Stomach (tissue), 4 donors: Measurements from ENCODE around the gene CCDC184.

Source experiments
- EP300 ChIP-seq: sonication (generic); formaldehyde crosslinking; IDR thresholded peaks from one replicate; pipeline ENCODE4 v1.6.1; 2017; ENCODE audit warnings: antibody characterized with exemption
- POLR2A ChIP-seq, 4 donors: fragments of 450-650 bp; IDR thresholded peaks; one replicate each; pipeline ENCODE4 v1.6.1; 2016; ENCODE audit warnings: antibody characterized with exemption in 4 of 4, control low read depth in 2 of 4, mild to moderate bottlenecking in 1 of 4, moderate library complexity in 1 of 4
- POLR2AphosphoS5 ChIP-seq, 3 donors: sonication (generic); formaldehyde crosslinking; IDR thresholded peaks; one replicate each; pipeline ENCODE4 v1.6.1; 2016; ENCODE audit warnings: antibody characterized with exemption in 3 of 3
- TF ChIP-seq, protein P1 (sequence below), 7 experiments: fragments of 450-650 bp in 4 of 7; fragments of 200-600 bp in 3 of 7; sonication (generic) in 3 of 7; IDR thresholded peaks; one replicate each; pipeline ENCODE4 v1.5.1; 2016 to 2019; ENCODE audit warnings: antibody characterized with exemption in 7 of 7, control low read depth in 2 of 7, mild to moderate bottlenecking in 1 of 7

DNA sequence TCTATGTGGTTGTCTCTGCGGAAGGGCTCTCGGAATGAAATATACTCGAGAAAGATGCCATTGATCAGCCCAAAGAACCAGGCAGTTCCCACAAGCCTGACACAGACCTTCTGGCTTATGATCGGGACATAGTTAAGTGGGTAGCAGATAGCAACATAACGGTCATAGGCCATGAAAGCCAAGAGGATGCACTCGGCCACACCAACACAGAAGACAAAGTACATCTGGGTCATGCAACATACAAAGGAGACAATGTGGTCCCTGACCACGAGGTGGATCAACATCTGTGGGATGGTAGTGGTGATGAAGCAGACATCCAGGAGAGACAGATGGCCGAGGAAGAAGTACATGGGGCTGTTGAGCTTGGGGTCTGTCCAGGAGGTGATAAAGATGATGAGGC lies 19.3 kb downstream of the CCDC184 start:
- TF ChIP-seq, protein P1, sequence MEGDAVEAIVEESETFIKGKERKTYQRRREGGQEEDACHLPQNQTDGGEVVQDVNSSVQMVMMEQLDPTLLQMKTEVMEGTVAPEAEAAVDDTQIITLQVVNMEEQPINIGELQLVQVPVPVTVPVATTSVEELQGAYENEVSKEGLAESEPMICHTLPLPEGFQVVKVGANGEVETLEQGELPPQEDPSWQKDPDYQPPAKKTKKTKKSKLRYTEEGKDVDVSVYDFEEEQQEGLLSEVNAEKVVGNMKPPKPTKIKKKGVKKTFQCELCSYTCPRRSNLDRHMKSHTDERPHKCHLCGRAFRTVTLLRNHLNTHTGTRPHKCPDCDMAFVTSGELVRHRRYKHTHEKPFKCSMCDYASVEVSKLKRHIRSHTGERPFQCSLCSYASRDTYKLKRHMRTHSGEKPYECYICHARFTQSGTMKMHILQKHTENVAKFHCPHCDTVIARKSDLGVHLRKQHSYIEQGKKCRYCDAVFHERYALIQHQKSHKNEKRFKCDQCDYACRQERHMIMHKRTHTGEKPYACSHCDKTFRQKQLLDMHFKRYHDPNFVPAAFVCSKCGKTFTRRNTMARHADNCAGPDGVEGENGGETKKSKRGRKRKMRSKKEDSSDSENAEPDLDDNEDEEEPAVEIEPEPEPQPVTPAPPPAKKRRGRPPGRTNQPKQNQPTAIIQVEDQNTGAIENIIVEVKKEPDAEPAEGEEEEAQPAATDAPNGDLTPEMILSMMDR (IDR thresholded peaks at IDR 0.05), result no peak
- TF ChIP-seq POLR2AphosphoS5 (IDR thresholded peaks at IDR 0.05), result no peak
- no peak for TF ChIP-seq POLR2A (IDR thresholded peaks at IDR 0.05)
- no peak for TF ChIP-seq EP300
